IMR-90 (cell line): ENCODE data around the gene UBL4B. TPM values are rescaled to one million over a fixed set of nuclear protein-coding genes. Genes with fewer than 3 reads are reported as not detected.

Source experiments
- ATAC-seq: fragments of 200-7000 bp; cut with Tn5 transposase; 2 replicates; pipeline ENCODE4 v1.9.1; 2020; ENCODE audit warnings: low read depth, mild to moderate bottlenecking, moderate library complexity
- BruUV-seq: library from RNA; stranded (reverse); fragments of 400-500 nt; replicated peaks from 2 replicates; lab custom pipeline; 2021; lab: Mats Ljungman, UMichigan
- CTCF ChIA-PET: fragments of 300-600 bp; formaldehyde crosslinking; extraction: SDS; loops from one replicate; lab custom pipeline; 2021; ENCODE audit warnings: antibody characterized with exemption; lab: Yijun Ruan, JAX
- POLR2A ChIA-PET: fragments of 300-600 bp; sonication (Branson Sonifier 250); formaldehyde crosslinking; loops from one replicate; lab custom pipeline; 2022; ENCODE audit warnings: antibody characterized with exemption; ENCODE audit not compliant: unreplicated experiment; lab: Charles Lee
- DNase-seq: peaks from one replicate; pipeline ENCODE4 v3.0.0; 2013
- H2AFZ ChIP-seq: replicated peaks from 2 replicates; pipeline ENCODE3; 2013; ENCODE audit warnings: low read length, mild to moderate bottlenecking; ENCODE audit not compliant: poor library complexity
- H2AK5ac ChIP-seq: 2 replicates; pipeline ENCODE4 v1.6.1; 2013; ENCODE audit warnings: low read depth, low read length, inconsistent platforms
- H2AK9ac ChIP-seq: replicated peaks from 2 replicates; pipeline ENCODE3; 2013; ENCODE audit warnings: mild to moderate bottlenecking, low read depth, low read length, moderate library complexity; ENCODE audit not compliant: poor library complexity
- H2BK120ac ChIP-seq: 2 replicates; pipeline ENCODE4 v1.6.1; 2013; ENCODE audit warnings: low read depth, low read length, inconsistent platforms
- H2BK15ac ChIP-seq: 3 replicates; pipeline ENCODE4 v1.6.1; 2013; ENCODE audit warnings: low read depth, low read length, inconsistent platforms
- H2BK20ac ChIP-seq: 2 replicates; pipeline ENCODE4 v1.6.1; 2013; ENCODE audit warnings: low read depth, mild to moderate bottlenecking, inconsistent platforms, low read length, moderate library complexity
- H2BK5ac ChIP-seq: 2 replicates; pipeline ENCODE4 v1.6.1; 2013; ENCODE audit warnings: mild to moderate bottlenecking, low read depth, low read length, inconsistent platforms; ENCODE audit not compliant: poor library complexity, severe bottlenecking
- H3K14ac ChIP-seq: replicated peaks from 2 replicates; pipeline ENCODE4 v1.6.1; 2013; ENCODE audit warnings: low read depth, low read length, inconsistent platforms
- H3K18ac ChIP-seq: 2 replicates; pipeline ENCODE4 v1.6.1; 2013; ENCODE audit warnings: low read depth, low read length, control low read depth
- H3K23ac ChIP-seq: 2 replicates; pipeline ENCODE4 v1.6.1; 2013; ENCODE audit warnings: low read depth, low read length, inconsistent platforms
- H3K27ac ChIP-seq: 2 replicates; pipeline ENCODE4 v1.5.1; 2013; ENCODE audit warnings: mild to moderate bottlenecking, control low read depth, low read length; ENCODE audit not compliant: insufficient read depth
- H3K27me3 ChIP-seq: 2 replicates; pipeline ENCODE4 v1.6.1; 2013; ENCODE audit warnings: low read length; ENCODE audit not compliant: control insufficient read depth, insufficient read depth
- H3K36me3 ChIP-seq: 2 replicates; pipeline ENCODE4 v1.6.1; 2013; ENCODE audit warnings: low read length, mixed read lengths; ENCODE audit not compliant: control insufficient read depth, insufficient read depth
- H3K4ac ChIP-seq: 2 replicates; pipeline ENCODE4 v1.6.1; 2013; ENCODE audit warnings: low read depth, low read length, inconsistent platforms
- H3K4me1 ChIP-seq: 2 replicates; pipeline ENCODE4 v1.6.1; 2013; ENCODE audit warnings: low read length, mixed read lengths; ENCODE audit not compliant: control insufficient read depth, insufficient read depth
- H3K4me2 ChIP-seq: 2 replicates; pipeline ENCODE4 v1.6.1; 2013; ENCODE audit warnings: low read depth, mild to moderate bottlenecking, control low read depth, low read length, moderate library complexity
- H3K4me3 ChIP-seq: 2 replicates; pipeline ENCODE4 v1.5.1; 2013; ENCODE audit warnings: low read depth, mild to moderate bottlenecking, control low read depth, low read length, moderate library complexity; ENCODE audit not compliant: insufficient read depth
- H3K56ac ChIP-seq: 2 replicates; pipeline ENCODE4 v1.6.1; 2013; ENCODE audit warnings: low read length, inconsistent platforms; ENCODE audit not compliant: insufficient read depth; ENCODE audit errors: extremely low read depth
- H3K79me1 ChIP-seq, 2 experiments: 2 replicates each; pipeline ENCODE4 v1.6.1; 2013; ENCODE audit warnings: low read length in 2 of 2, inconsistent platforms in 1 of 2, low read depth in 1 of 2
- H3K9ac ChIP-seq: 2 replicates; pipeline ENCODE4 v1.6.1; 2013; ENCODE audit warnings: low read depth, low read length, control low read depth
- H3K9me1 ChIP-seq: 2 replicates; pipeline ENCODE4 v1.6.1; 2013; ENCODE audit warnings: low read length, inconsistent platforms; ENCODE audit not compliant: insufficient read depth
- H3K9me3 ChIP-seq: 2 replicates; pipeline ENCODE4 v1.6.1; 2013; ENCODE audit warnings: low read length; ENCODE audit not compliant: control insufficient read depth, insufficient read depth
- H4K20me1 ChIP-seq: 2 replicates; pipeline ENCODE4 v1.6.1; 2013; ENCODE audit warnings: low read length, inconsistent platforms; ENCODE audit not compliant: insufficient read depth
- H4K5ac ChIP-seq: 2 replicates; pipeline ENCODE4 v1.6.1; 2013; ENCODE audit warnings: mild to moderate bottlenecking, low read depth, low read length, control low read depth
- H4K8ac ChIP-seq, 2 experiments: 2 replicates each; pipeline ENCODE4 v1.6.1; 2013; ENCODE audit warnings: low read depth in 2 of 2, low read length in 2 of 2, control low read depth in 1 of 2, inconsistent platforms in 1 of 2
- H4K91ac ChIP-seq: 2 replicates; pipeline ENCODE4 v1.6.1; 2013; ENCODE audit warnings: low read depth, low read length, inconsistent platforms; ENCODE audit not compliant: insufficient read depth
- BHLHE40 ChIP-seq: fragments of 150-350 bp; IDR thresholded peaks from 2 replicates; pipeline ENCODE4 v1.6.1; 2016; ENCODE audit warnings: mild to moderate bottlenecking, low read depth, low read length
- CEBPB ChIP-seq: IDR thresholded peaks from 2 replicates; pipeline ENCODE4 v1.6.1; 2012; ENCODE audit warnings: low read depth, low read length, improper control_type of control experiment
- CHD1 ChIP-seq: IDR thresholded peaks from 2 replicates; pipeline ENCODE4 v1.6.1; 2012; ENCODE audit warnings: low read depth, low read length, improper control_type of control experiment
- CTCF ChIP-seq: conservative IDR thresholded peaks from 2 replicates; pipeline ENCODE4 v1.5.1; 2012; ENCODE audit warnings: mild to moderate bottlenecking, low read depth, low read length, improper control_type of control experiment
- ELK1 ChIP-seq: fragments of 150-350 bp; IDR thresholded peaks from 2 replicates; pipeline ENCODE4 v1.6.1; 2016; ENCODE audit warnings: low read depth, mild to moderate bottlenecking, low read length, moderate library complexity, borderline replicate concordance
- FOS ChIP-seq: fragments of 150-350 bp; IDR thresholded peaks from 2 replicates; pipeline ENCODE4 v1.6.1; 2016; ENCODE audit warnings: low read depth, low read length
- MAFK ChIP-seq: IDR thresholded peaks from 2 replicates; pipeline ENCODE4 v1.6.1; 2012; ENCODE audit warnings: low read depth, low read length, improper control_type of control experiment
- MXI1 ChIP-seq: IDR thresholded peaks from 2 replicates; pipeline ENCODE4 v1.6.1; 2012; ENCODE audit warnings: low read depth, mild to moderate bottlenecking, low read length, moderate library complexity, borderline replicate concordance
- NFE2L2 ChIP-seq: fragments of 150-350 bp; IDR thresholded peaks from 2 replicates; pipeline ENCODE4 v1.6.1; 2016; ENCODE audit warnings: low read depth, mild to moderate bottlenecking, low read length
- POLR2A ChIP-seq: IDR thresholded peaks from 2 replicates; pipeline ENCODE4 v1.6.1; 2012; ENCODE audit warnings: mild to moderate bottlenecking, low read depth, low read length
- RAD21 ChIP-seq: IDR thresholded peaks from 2 replicates; pipeline ENCODE4 v1.6.1; 2012; ENCODE audit warnings: low read length, improper control_type of control experiment
- USF2 ChIP-seq: fragments of 150-350 bp; IDR thresholded peaks from 2 replicates; pipeline ENCODE4 v1.6.1; 2017; ENCODE audit warnings: mild to moderate bottlenecking, antibody characterized with exemption, low read length, low read depth
- WGBS, 2 experiments: methylation state at CpG; one replicate each; pipeline versions ENCODE4 v1.1.5 to v1.1.7; 2013; ENCODE audit warnings: missing lambda C conversion rate in 2 of 2; ENCODE audit not compliant: insufficient read length in 1 of 2; ENCODE audit errors: extremely low coverage in 2 of 2; 5-methylcytosine and 5-hydroxymethylcytosine counted together
- dilution Hi-C: fragments of 300-500 bp; cut with HindIII; formaldehyde crosslinking; loops from one replicate; pipeline ENCODE4 v1.14.3; 2018; ENCODE audit warnings: low sequenced_read_pairs; ENCODE audit not compliant: unreplicated experiment
- in situ Hi-C: fragments of 300-500 bp; cut with MboI; formaldehyde crosslinking; loops from 3 replicates; pipeline ENCODE4 v1.14.3; 2019; ENCODE audit warnings: low sequenced_read_pairs, inconsistent platforms, mixed read lengths
- intact Hi-C: fragments of 100-400 bp; cut with micrococcal nuclease; formaldehyde crosslinking; loops from 2 replicates; pipeline ENCODE4 v1.10.0; 2022
- polyA plus RNA-seq, 3 experiments: library from polyadenylated mRNA; depleted of rRNA; stranded (reverse); fragments of >200 nt; gene quantifications; 2 replicates each; pipeline ENCODE4 v1.2.3, GENCODE V29; 2012; ENCODE audit warnings: low replicate concordance in 1 of 3
- total RNA-seq: library from RNA; depleted of rRNA; stranded (reverse); fragments of >200 nt; gene quantifications from 2 replicates; pipeline ENCODE4 v1.2.3, GENCODE V29; 2012

The UBL4B gene
- total and polyA plus RNA-seq, 2 of the 4 experiments (the other 2 are of a cell fraction): not detected

- no TSS peak for BruUV-seq
- no peak overlapping the region for H2BK15ac ChIP-seq
- H3K9me3 ChIP-seq: no peaks in the 10 kb centered on the region
- no peak overlapping the region for H3K27ac ChIP-seq
- H3K4me3 ChIP-seq: no peak overlapping the region
- ChIA-PET CTCF (interaction anchor here (0.5 kb wide), 1 partner anchor 783 kb away, joined by 3 read pairs; no protein-coding TSS in a partner anchor), POLR2A (no interaction called here)
- H3K4ac ChIP-seq: no peak overlapping the region
- DNase-seq: no peak
- no peaks in the 10 kb centered on the region for H3K9me1 ChIP-seq
- intact Hi-C loops: no loop called here
- H2AFZ ChIP-seq: no peak overlapping the region
- dilution Hi-C loops: no loop called here
- no peak overlapping the region for H3K56ac ChIP-seq
- no peak overlapping the region for H3K4me2 ChIP-seq
- no peak overlapping the region for H4K5ac ChIP-seq
- H4K91ac ChIP-seq: no peak overlapping the region
- no peak for ATAC-seq
- no peak overlapping the region for H2AK5ac ChIP-seq
- 58% methylated on average over 6 of the region's 9 CpGs; no CpG with 5 or more reads in 1 of the 2 experiments for WGBS, 2 experiments
- in situ Hi-C loops: no loop called here
- H3K79me1 ChIP-seq: no peaks in the 10 kb centered on the region
- H3K4me1 ChIP-seq: no peaks in the 10 kb centered on the region
- no peak overlapping the region for H3K18ac ChIP-seq
- H2BK5ac ChIP-seq: no peak overlapping the region
- H3K14ac ChIP-seq: no peak overlapping the region
- H4K8ac ChIP-seq: no peak overlapping the region
- H2BK120ac ChIP-seq: no peak overlapping the region
- H3K23ac ChIP-seq: no peak overlapping the region
- H2AK9ac ChIP-seq: no peak overlapping the region
- TF ChIP-seq BHLHE40: no peak
- TF ChIP-seq RAD21: no peak
- no peak for TF ChIP-seq CTCF
- TF ChIP-seq MAFK: no peak
- TF ChIP-seq POLR2A: no peak
- no peak for TF ChIP-seq NFE2L2
- TF ChIP-seq MXI1: no peak
- no peak for TF ChIP-seq FOS
- no peak for TF ChIP-seq CEBPB
- no peak for TF ChIP-seq USF2
- TF ChIP-seq CHD1: no peak
- TF ChIP-seq ELK1: no peak
- peaks cover 78% of the 10 kb centered on the region for H3K27me3 ChIP-seq
- H3K36me3 ChIP-seq: no peaks in the 10 kb centered on the region
- no peak overlapping the region for H2BK20ac ChIP-seq
- no peaks in the 10 kb centered on the region for H4K20me1 ChIP-seq
- H3K9ac ChIP-seq: no peak overlapping the region
Measured at GRCh38 chr1:110112656-110113055, 413 bp downstream of the UBL4B start.
